Measurements from ENCODE around the gene ZNF146. TPM values are rescaled to one million over a fixed set of nuclear protein-coding genes. Genes with fewer than 3 reads are reported as not detected.
A peak's percentile ranks its signal among the peaks of the same experiment; 100 is the strongest.
"Not testable (repeated sequence)": the region's sequence is repeated elsewhere in the genome, so short reads cannot be mapped to it uniquely, and the experiment has no call there.

The ZNF146 gene
- total and polyA plus RNA-seq, 2 experiments from 2014 or later: 143 to 249 TPM

DNA sequence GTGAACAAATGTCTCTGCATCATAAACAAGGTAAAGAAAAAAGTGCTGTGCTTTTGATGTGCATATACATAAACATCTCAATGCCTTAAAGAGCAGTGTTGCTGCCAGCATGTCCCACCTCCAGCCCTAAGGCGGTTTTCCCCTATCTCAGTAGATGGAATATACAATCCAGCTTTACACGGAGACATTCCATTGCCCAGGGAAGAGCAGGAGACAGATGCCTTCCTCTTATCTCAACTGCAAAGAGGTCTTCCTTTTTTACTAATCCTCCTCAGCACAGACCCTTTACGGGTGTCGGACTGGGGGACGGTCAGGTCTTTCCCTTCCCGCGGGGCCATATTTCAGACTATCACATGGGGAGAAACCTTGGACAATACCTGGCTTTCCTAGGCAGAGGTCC is 18.7 kb downstream of the ZNF146 start:
- not testable (repeated sequence) for H3K9me3 Mint-ChIP-seq; DNase-seq (ENCODE audit: low spot score); H3K27me3 ChIP-seq (ENCODE audit: insufficient read depth); H3K9me2 ChIP-seq (ENCODE audit: insufficient read depth); H2AFZ ChIP-seq; H3K27me3 Mint-ChIP-seq (ENCODE audit: insufficient read depth, low read depth, poor library complexity); ATAC-seq
- H3K4me1 Mint-ChIP-seq: peaks cover 18% of the 10 kb centered on the region
- peak overlapping the region; percentile 86 for H3K27ac Mint-ChIP-seq
- H3K36me3 ChIP-seq (ENCODE audit: insufficient read depth): peaks cover 74% of the 10 kb centered on the region
- H3K27ac ChIP-seq (ENCODE audit: low read depth): peak overlapping the region; percentile 80; the same call in 1 of the 2 replicates
- H3K4me3 Mint-ChIP-seq: peak overlapping the region; percentile 11; the same call in 1 of the 3 replicates
- H3K4me1 ChIP-seq (ENCODE audit: insufficient read depth): peaks cover 25% of the 10 kb centered on the region
- H4K20me1 ChIP-seq (replicated peaks; ENCODE audit: insufficient read depth): peaks cover 45% of the 10 kb centered on the region
- peaks cover 28% of the 10 kb centered on the region for H3F3A ChIP-seq (replicated peaks; ENCODE audit: low read depth)
- peaks cover 92% of the 10 kb centered on the region for H3K36me3 Mint-ChIP-seq (ENCODE audit: low read depth)
- H3K79me2 ChIP-seq (replicated peaks; ENCODE audit: insufficient read depth): peaks cover 50% of the 10 kb centered on the region
- peak overlapping the region; percentile 67 for H3K4me2 ChIP-seq
- H3K4me3 ChIP-seq: 0 out of 2 replicates have a peak overlapping the region, but pooled peaks have one; percentile 5

- Mint-ChIP-seq H3K36me3 (ENCODE audit: low read depth) (peaks cover 79% of the 10 kb centered on the region), H3K27me3 (ENCODE audit: insufficient read depth, low read depth, poor library complexity) (peaks cover 3% of the 10 kb centered on the region), H3K4me3 (no peak overlapping the region), H3K9me3 (peaks cover 3% of the 10 kb centered on the region; the same call in 1 of the 3 replicates), H3K27ac (no peak overlapping the region), H3K4me1 (peaks cover 18% of the 10 kb centered on the region)
- no peak for TF ChIP-seq ZNF462 (CRISPR knock-in tag; IDR thresholded peaks at IDR 0.05)
- no peak for TF ChIP-seq EZH2 (IDR thresholded peaks at IDR 0.05; ENCODE audit: low read depth, unreplicated experiment)
- no peak for TF ChIP-seq STAT1 (IDR thresholded peaks at IDR 0.05; ENCODE audit: unreplicated experiment)
- Histone ChIP-seq H3K27me3 (ENCODE audit: insufficient read depth) (no peaks in the 10 kb centered on the region), H3K36me3 (ENCODE audit: insufficient read depth) (peaks cover 48% of the 10 kb centered on the region), H3K4me3 (no peak overlapping the region), H3K4me2 (no peak overlapping the region), H3K27ac (ENCODE audit: low read depth) (peak overlapping the region; percentile 67; the same call in 1 of the 2 replicates), H3K9me2 (ENCODE audit: insufficient read depth) (no peaks in the 10 kb centered on the region), H3K4me1 (ENCODE audit: insufficient read depth) (peaks cover 22% of the 10 kb centered on the region), H2AFZ (no peak overlapping the region), H3K79me2 (replicated peaks; ENCODE audit: insufficient read depth) (peaks cover 22% of the 10 kb centered on the region), H4K20me1 (replicated peaks; ENCODE audit: insufficient read depth) (peaks cover 39% of the 10 kb centered on the region), H3F3A (replicated peaks; ENCODE audit: low read depth) (peaks cover 28% of the 10 kb centered on the region)
- DNase-seq (ENCODE audit: low spot score) (no peak), ATAC-seq (no peak)
Observed at GRCh38 chr19:36236304-36236945, 21.5 kb downstream of the ZNF146 start.

Measured in GM23338 (cell line).